IMR-90 (cell line): ENCODE results near the gene AURKA. TPM values are rescaled to one million over a fixed set of nuclear protein-coding genes. Genes with fewer than 3 reads are reported as not detected.

Experiments used
- ATAC-seq: fragments of 200-7000 bp; cut with Tn5 transposase; 2 replicates; pipeline ENCODE4 v1.9.1; 2020; ENCODE audit warnings: low read depth, mild to moderate bottlenecking, moderate library complexity
- BruUV-seq: library from RNA; stranded (reverse); fragments of 400-500 nt; replicated peaks from 2 replicates; lab custom pipeline; 2021; lab: Mats Ljungman, UMichigan
- CTCF ChIA-PET: fragments of 300-600 bp; formaldehyde crosslinking; extraction: SDS; loops from one replicate; lab custom pipeline; 2021; ENCODE audit warnings: antibody characterized with exemption; lab: Yijun Ruan, JAX
- POLR2A ChIA-PET: fragments of 300-600 bp; sonication (Branson Sonifier 250); formaldehyde crosslinking; loops from one replicate; lab custom pipeline; 2022; ENCODE audit warnings: antibody characterized with exemption; ENCODE audit not compliant: unreplicated experiment; lab: Charles Lee
- DNase-seq: peaks from one replicate; pipeline ENCODE4 v3.0.0; 2013
- H2AFZ ChIP-seq: replicated peaks from 2 replicates; pipeline ENCODE3; 2013; ENCODE audit warnings: low read length, mild to moderate bottlenecking; ENCODE audit not compliant: poor library complexity
- H2AK5ac ChIP-seq: 2 replicates; pipeline ENCODE4 v1.6.1; 2013; ENCODE audit warnings: low read depth, low read length, inconsistent platforms
- H2AK9ac ChIP-seq: replicated peaks from 2 replicates; pipeline ENCODE3; 2013; ENCODE audit warnings: mild to moderate bottlenecking, low read depth, low read length, moderate library complexity; ENCODE audit not compliant: poor library complexity
- H2BK120ac ChIP-seq: 2 replicates; pipeline ENCODE4 v1.6.1; 2013; ENCODE audit warnings: low read depth, low read length, inconsistent platforms
- H2BK15ac ChIP-seq: 3 replicates; pipeline ENCODE4 v1.6.1; 2013; ENCODE audit warnings: low read depth, low read length, inconsistent platforms
- H2BK20ac ChIP-seq: 2 replicates; pipeline ENCODE4 v1.6.1; 2013; ENCODE audit warnings: low read depth, mild to moderate bottlenecking, inconsistent platforms, low read length, moderate library complexity
- H2BK5ac ChIP-seq: 2 replicates; pipeline ENCODE4 v1.6.1; 2013; ENCODE audit warnings: mild to moderate bottlenecking, low read depth, low read length, inconsistent platforms; ENCODE audit not compliant: poor library complexity, severe bottlenecking
- H3K14ac ChIP-seq: replicated peaks from 2 replicates; pipeline ENCODE4 v1.6.1; 2013; ENCODE audit warnings: low read depth, low read length, inconsistent platforms
- H3K18ac ChIP-seq: 2 replicates; pipeline ENCODE4 v1.6.1; 2013; ENCODE audit warnings: low read depth, low read length, control low read depth
- H3K23ac ChIP-seq: 2 replicates; pipeline ENCODE4 v1.6.1; 2013; ENCODE audit warnings: low read depth, low read length, inconsistent platforms
- H3K27ac ChIP-seq: 2 replicates; pipeline ENCODE4 v1.5.1; 2013; ENCODE audit warnings: mild to moderate bottlenecking, control low read depth, low read length; ENCODE audit not compliant: insufficient read depth
- H3K27me3 ChIP-seq: 2 replicates; pipeline ENCODE4 v1.6.1; 2013; ENCODE audit warnings: low read length; ENCODE audit not compliant: control insufficient read depth, insufficient read depth
- H3K36me3 ChIP-seq: 2 replicates; pipeline ENCODE4 v1.6.1; 2013; ENCODE audit warnings: low read length, mixed read lengths; ENCODE audit not compliant: control insufficient read depth, insufficient read depth
- H3K4ac ChIP-seq: 2 replicates; pipeline ENCODE4 v1.6.1; 2013; ENCODE audit warnings: low read depth, low read length, inconsistent platforms
- H3K4me1 ChIP-seq: 2 replicates; pipeline ENCODE4 v1.6.1; 2013; ENCODE audit warnings: low read length, mixed read lengths; ENCODE audit not compliant: control insufficient read depth, insufficient read depth
- H3K4me2 ChIP-seq: 2 replicates; pipeline ENCODE4 v1.6.1; 2013; ENCODE audit warnings: low read depth, mild to moderate bottlenecking, control low read depth, low read length, moderate library complexity
- H3K4me3 ChIP-seq: 2 replicates; pipeline ENCODE4 v1.5.1; 2013; ENCODE audit warnings: low read depth, mild to moderate bottlenecking, control low read depth, low read length, moderate library complexity; ENCODE audit not compliant: insufficient read depth
- H3K56ac ChIP-seq: 2 replicates; pipeline ENCODE4 v1.6.1; 2013; ENCODE audit warnings: low read length, inconsistent platforms; ENCODE audit not compliant: insufficient read depth; ENCODE audit errors: extremely low read depth
- H3K79me1 ChIP-seq, 2 experiments: 2 replicates each; pipeline ENCODE4 v1.6.1; 2013; ENCODE audit warnings: low read length in 2 of 2, inconsistent platforms in 1 of 2, low read depth in 1 of 2
- H3K9ac ChIP-seq: 2 replicates; pipeline ENCODE4 v1.6.1; 2013; ENCODE audit warnings: low read depth, low read length, control low read depth
- H3K9me1 ChIP-seq: 2 replicates; pipeline ENCODE4 v1.6.1; 2013; ENCODE audit warnings: low read length, inconsistent platforms; ENCODE audit not compliant: insufficient read depth
- H3K9me3 ChIP-seq: 2 replicates; pipeline ENCODE4 v1.6.1; 2013; ENCODE audit warnings: low read length; ENCODE audit not compliant: control insufficient read depth, insufficient read depth
- H4K20me1 ChIP-seq: 2 replicates; pipeline ENCODE4 v1.6.1; 2013; ENCODE audit warnings: low read length, inconsistent platforms; ENCODE audit not compliant: insufficient read depth
- H4K5ac ChIP-seq: 2 replicates; pipeline ENCODE4 v1.6.1; 2013; ENCODE audit warnings: mild to moderate bottlenecking, low read depth, low read length, control low read depth
- H4K8ac ChIP-seq, 2 experiments: 2 replicates each; pipeline ENCODE4 v1.6.1; 2013; ENCODE audit warnings: low read depth in 2 of 2, low read length in 2 of 2, control low read depth in 1 of 2, inconsistent platforms in 1 of 2
- H4K91ac ChIP-seq: 2 replicates; pipeline ENCODE4 v1.6.1; 2013; ENCODE audit warnings: low read depth, low read length, inconsistent platforms; ENCODE audit not compliant: insufficient read depth
- BHLHE40 ChIP-seq: fragments of 150-350 bp; IDR thresholded peaks from 2 replicates; pipeline ENCODE4 v1.6.1; 2016; ENCODE audit warnings: mild to moderate bottlenecking, low read depth, low read length
- CEBPB ChIP-seq: IDR thresholded peaks from 2 replicates; pipeline ENCODE4 v1.6.1; 2012; ENCODE audit warnings: low read depth, low read length, improper control_type of control experiment
- CHD1 ChIP-seq: IDR thresholded peaks from 2 replicates; pipeline ENCODE4 v1.6.1; 2012; ENCODE audit warnings: low read depth, low read length, improper control_type of control experiment
- CTCF ChIP-seq: conservative IDR thresholded peaks from 2 replicates; pipeline ENCODE4 v1.5.1; 2012; ENCODE audit warnings: mild to moderate bottlenecking, low read depth, low read length, improper control_type of control experiment
- FOS ChIP-seq: fragments of 150-350 bp; IDR thresholded peaks from 2 replicates; pipeline ENCODE4 v1.6.1; 2016; ENCODE audit warnings: low read depth, low read length
- MAFK ChIP-seq: IDR thresholded peaks from 2 replicates; pipeline ENCODE4 v1.6.1; 2012; ENCODE audit warnings: low read depth, low read length, improper control_type of control experiment
- MAZ ChIP-seq: IDR thresholded peaks from 2 replicates; pipeline ENCODE4 v1.6.1; 2012; ENCODE audit warnings: low read depth, mild to moderate bottlenecking, low read length, improper control_type of control experiment, moderate library complexity, borderline replicate concordance
- MXI1 ChIP-seq: IDR thresholded peaks from 2 replicates; pipeline ENCODE4 v1.6.1; 2012; ENCODE audit warnings: low read depth, mild to moderate bottlenecking, low read length, moderate library complexity, borderline replicate concordance
- NFE2L2 ChIP-seq: fragments of 150-350 bp; IDR thresholded peaks from 2 replicates; pipeline ENCODE4 v1.6.1; 2016; ENCODE audit warnings: low read depth, mild to moderate bottlenecking, low read length
- RCOR1 ChIP-seq: IDR thresholded peaks from 2 replicates; pipeline ENCODE4 v1.6.1; 2012; ENCODE audit warnings: mild to moderate bottlenecking, low read length, improper control_type of control experiment; ENCODE audit not compliant: insufficient replicate concordance
- SMC3 ChIP-seq: fragments of 150-350 bp; IDR thresholded peaks from 2 replicates; pipeline ENCODE4 v1.6.1; 2016; ENCODE audit warnings: low read depth, mild to moderate bottlenecking, antibody characterized with exemption, low read length, moderate library complexity
- WGBS, 2 experiments: methylation state at CpG; one replicate each; pipeline versions ENCODE4 v1.1.5 to v1.1.7; 2013; ENCODE audit warnings: missing lambda C conversion rate in 2 of 2; ENCODE audit not compliant: insufficient read length in 1 of 2; ENCODE audit errors: extremely low coverage in 2 of 2; 5-methylcytosine and 5-hydroxymethylcytosine counted together
- dilution Hi-C: fragments of 300-500 bp; cut with HindIII; formaldehyde crosslinking; loops from one replicate; pipeline ENCODE4 v1.14.3; 2018; ENCODE audit warnings: low sequenced_read_pairs; ENCODE audit not compliant: unreplicated experiment
- in situ Hi-C: fragments of 300-500 bp; cut with MboI; formaldehyde crosslinking; loops from 3 replicates; pipeline ENCODE4 v1.14.3; 2019; ENCODE audit warnings: low sequenced_read_pairs, inconsistent platforms, mixed read lengths
- intact Hi-C: fragments of 100-400 bp; cut with micrococcal nuclease; formaldehyde crosslinking; loops from 2 replicates; pipeline ENCODE4 v1.10.0; 2022
- polyA plus RNA-seq, 3 experiments: library from polyadenylated mRNA; depleted of rRNA; stranded (reverse); fragments of >200 nt; gene quantifications; 2 replicates each; pipeline ENCODE4 v1.2.3, GENCODE V29; 2012; ENCODE audit warnings: low replicate concordance in 1 of 3
- total RNA-seq: library from RNA; depleted of rRNA; stranded (reverse); fragments of >200 nt; gene quantifications from 2 replicates; pipeline ENCODE4 v1.2.3, GENCODE V29; 2012
- TF ChIP-seq, protein P1 (sequence below): fragments of 150-350 bp; IDR thresholded peaks from 2 replicates; pipeline ENCODE4 v1.6.1; 2017; ENCODE audit warnings: mild to moderate bottlenecking, antibody characterized with exemption, low read length, low read depth
- TF ChIP-seq, protein P2 (sequence below): fragments of 150-350 bp; IDR thresholded peaks from 2 replicates; pipeline ENCODE4 v1.6.1; 2016; ENCODE audit warnings: low read depth, mild to moderate bottlenecking, low read length, moderate library complexity, borderline replicate concordance

The AURKA gene
- total and polyA plus RNA-seq, 2 of the 4 experiments (the other 2 are of a cell fraction), result 68.0 to 83.3 TPM

GRCh38 chr20:56417911-56418310 lies 25.9 kb upstream of the AURKA start:
- Histone ChIP-seq H3K4me1 (peaks cover 41% of the 10 kb centered on the region), H4K20me1 (no peaks in the 10 kb centered on the region), H2AK5ac (peak overlapping the region; percentile 95), H2AFZ (peak overlapping the region; percentile 15), H3K9me1 (peaks cover 36% of the 10 kb centered on the region), H3K36me3 (peaks cover 23% of the 10 kb centered on the region), H3K9ac (no peak overlapping the region), H3K18ac (peak overlapping the region; percentile 74), H3K27ac (peak overlapping the region; percentile 89), H2BK15ac (peak overlapping the region; percentile 94), H2AK9ac (peak overlapping the region; percentile 29), H3K79me1 (peaks cover 31 to 66% of the 10 kb centered on the region in 2 experiments), H3K9me3 (no peaks in the 10 kb centered on the region), H3K56ac (peak overlapping the region; percentile 40; the same call in 1 of the 2 replicates), H3K23ac (peak overlapping the region; percentile 85; the same call in 1 of the 2 replicates), H2BK5ac (peak overlapping the region; percentile 86), H2BK20ac (peak overlapping the region; percentile 96), H3K4me3 (no peak overlapping the region), H3K27me3 (no peaks in the 10 kb centered on the region), H2BK120ac (peak overlapping the region; percentile 94), H4K8ac (peak overlapping the region; percentile 72 to 94), H3K14ac (peak overlapping the region; percentile 91), H3K4ac (peak overlapping the region; percentile 88), H4K91ac (peak overlapping the region; percentile 84), H4K5ac (peak overlapping the region; percentile 75; the same call in 1 of the 2 replicates), H3K4me2 (peak overlapping the region; percentile 5; the same call in 1 of the 2 replicates)
- in situ Hi-C loops (no loop called here), dilution Hi-C loops (no loop called here), intact Hi-C loops (no loop called here)
- ATAC-seq (no peak), DNase-seq (peak; percentile 58)
- ChIA-PET POLR2A (interaction anchor here (1.9 kb wide), 1 partner anchor 11 kb away, joined by 7 read pairs; no protein-coding TSS in a partner anchor), CTCF (interaction anchor here (1.0 to 1.6 kb wide), 3 partner anchors 10 to 17 kb away, joined by 3 to 4 read pairs (median 3); no protein-coding TSS in a partner anchor)
- no TSS peak for BruUV-seq
- 100% methylated on average over 1 of the region's 4 CpGs; no CpG with 5 or more reads in 1 of the 2 experiments for WGBS, 2 experiments
- TF ChIP-seq CTCF, result no peak
- TF ChIP-seq NFE2L2, result no peak
- no peak for TF ChIP-seq MAFK
- TF ChIP-seq CEBPB, result no peak
- TF ChIP-seq, protein P1, sequence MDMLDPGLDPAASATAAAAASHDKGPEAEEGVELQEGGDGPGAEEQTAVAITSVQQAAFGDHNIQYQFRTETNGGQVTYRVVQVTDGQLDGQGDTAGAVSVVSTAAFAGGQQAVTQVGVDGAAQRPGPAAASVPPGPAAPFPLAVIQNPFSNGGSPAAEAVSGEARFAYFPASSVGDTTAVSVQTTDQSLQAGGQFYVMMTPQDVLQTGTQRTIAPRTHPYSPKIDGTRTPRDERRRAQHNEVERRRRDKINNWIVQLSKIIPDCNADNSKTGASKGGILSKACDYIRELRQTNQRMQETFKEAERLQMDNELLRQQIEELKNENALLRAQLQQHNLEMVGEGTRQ, result no peak
- no peak for TF ChIP-seq MAZ
- no peak for TF ChIP-seq FOS
- TF ChIP-seq, protein P2, sequence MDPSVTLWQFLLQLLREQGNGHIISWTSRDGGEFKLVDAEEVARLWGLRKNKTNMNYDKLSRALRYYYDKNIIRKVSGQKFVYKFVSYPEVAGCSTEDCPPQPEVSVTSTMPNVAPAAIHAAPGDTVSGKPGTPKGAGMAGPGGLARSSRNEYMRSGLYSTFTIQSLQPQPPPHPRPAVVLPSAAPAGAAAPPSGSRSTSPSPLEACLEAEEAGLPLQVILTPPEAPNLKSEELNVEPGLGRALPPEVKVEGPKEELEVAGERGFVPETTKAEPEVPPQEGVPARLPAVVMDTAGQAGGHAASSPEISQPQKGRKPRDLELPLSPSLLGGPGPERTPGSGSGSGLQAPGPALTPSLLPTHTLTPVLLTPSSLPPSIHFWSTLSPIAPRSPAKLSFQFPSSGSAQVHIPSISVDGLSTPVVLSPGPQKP, result no peak
- no peak for TF ChIP-seq CHD1
- TF ChIP-seq RCOR1, result no peak
- no peak for TF ChIP-seq SMC3
- no peak for TF ChIP-seq BHLHE40
- TF ChIP-seq MXI1, result no peak
